ENCODE measurements around the gene CCDC50.

DNA sequence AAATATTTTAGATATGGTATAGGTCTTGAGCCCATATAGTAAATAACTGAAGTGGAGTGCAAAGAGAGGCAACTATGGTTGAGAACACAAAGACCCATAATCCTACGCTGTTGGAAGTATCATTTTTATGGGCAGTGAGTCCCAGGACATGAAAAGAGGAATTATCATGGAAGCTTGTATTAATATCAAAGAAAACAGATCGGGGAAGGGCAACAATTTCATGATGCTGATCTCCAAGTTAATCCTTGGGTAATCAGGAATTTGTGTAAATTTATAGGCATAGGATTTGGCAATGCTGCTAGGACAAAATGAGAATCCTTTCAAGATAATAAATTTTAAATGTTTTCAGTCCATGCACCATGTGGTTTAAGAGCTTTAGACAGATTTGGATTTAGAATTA is 91.6 kb downstream of the CCDC50 start:
- TF ChIP-seq, protein P1, sequence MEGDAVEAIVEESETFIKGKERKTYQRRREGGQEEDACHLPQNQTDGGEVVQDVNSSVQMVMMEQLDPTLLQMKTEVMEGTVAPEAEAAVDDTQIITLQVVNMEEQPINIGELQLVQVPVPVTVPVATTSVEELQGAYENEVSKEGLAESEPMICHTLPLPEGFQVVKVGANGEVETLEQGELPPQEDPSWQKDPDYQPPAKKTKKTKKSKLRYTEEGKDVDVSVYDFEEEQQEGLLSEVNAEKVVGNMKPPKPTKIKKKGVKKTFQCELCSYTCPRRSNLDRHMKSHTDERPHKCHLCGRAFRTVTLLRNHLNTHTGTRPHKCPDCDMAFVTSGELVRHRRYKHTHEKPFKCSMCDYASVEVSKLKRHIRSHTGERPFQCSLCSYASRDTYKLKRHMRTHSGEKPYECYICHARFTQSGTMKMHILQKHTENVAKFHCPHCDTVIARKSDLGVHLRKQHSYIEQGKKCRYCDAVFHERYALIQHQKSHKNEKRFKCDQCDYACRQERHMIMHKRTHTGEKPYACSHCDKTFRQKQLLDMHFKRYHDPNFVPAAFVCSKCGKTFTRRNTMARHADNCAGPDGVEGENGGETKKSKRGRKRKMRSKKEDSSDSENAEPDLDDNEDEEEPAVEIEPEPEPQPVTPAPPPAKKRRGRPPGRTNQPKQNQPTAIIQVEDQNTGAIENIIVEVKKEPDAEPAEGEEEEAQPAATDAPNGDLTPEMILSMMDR (IDR thresholded peaks at IDR 0.05): no peak
- TF ChIP-seq POLR2AphosphoS5 (IDR thresholded peaks at IDR 0.05): no peak
